Calu3 (cell line): ENCODE measurements around the gene BCAN. TPM values are rescaled to one million over a fixed set of nuclear protein-coding genes. Genes with fewer than 3 reads are reported as not detected.
A peak's percentile ranks its signal among the peaks of the same experiment; 100 is the strongest.

ENCODE experiments used
- BruUV-seq: library from RNA; stranded (reverse); fragments of 400-500 nt; replicated peaks from 2 replicates; lab custom pipeline; 2021; lab: Mats Ljungman, UMichigan
- CTCF ChIA-PET: fragments of 300-600 bp; sonication (Branson Sonifier 250); formaldehyde crosslinking; loops from one replicate; lab custom pipeline; 2022; ENCODE audit warnings: antibody characterized with exemption; lab: Charles Lee
- DNase-seq: peaks from one replicate; pipeline ENCODE4 v3.0.0; 2022
- H3K27ac Mint-ChIP-seq: one replicate; pipeline ENCODE4 v1.8.0; 2022; ENCODE audit warnings: mixed read lengths; ENCODE audit not compliant: unreplicated experiment
- H3K27me3 Mint-ChIP-seq: one replicate; pipeline ENCODE4 v1.8.0; 2022; ENCODE audit warnings: mixed read lengths; ENCODE audit not compliant: unreplicated experiment
- H3K36me3 Mint-ChIP-seq: one replicate; pipeline ENCODE4 v1.8.0; 2022; ENCODE audit warnings: mild to moderate bottlenecking, moderate library complexity, mixed read lengths; ENCODE audit not compliant: insufficient read depth, unreplicated experiment
- H3K4me1 Mint-ChIP-seq: one replicate; pipeline ENCODE4 v1.8.0; 2022; ENCODE audit warnings: mild to moderate bottlenecking, low read depth, mixed read lengths; ENCODE audit not compliant: unreplicated experiment
- H3K4me3 Mint-ChIP-seq: one replicate; pipeline ENCODE4 v1.8.0; 2022; ENCODE audit warnings: mild to moderate bottlenecking, low read depth, moderate library complexity, mixed read lengths; ENCODE audit not compliant: unreplicated experiment
- H3K9me3 Mint-ChIP-seq: one replicate; pipeline ENCODE4 v1.8.0; 2022; ENCODE audit warnings: low read depth, mixed read lengths; ENCODE audit not compliant: unreplicated experiment
- CTCF ChIP-seq: fragments of 200-600 bp; IDR thresholded peaks from one replicate; pipeline ENCODE4 v1.8.0; 2022; ENCODE audit warnings: antibody characterized with exemption; ENCODE audit not compliant: unreplicated experiment
- intact Hi-C: fragments of 100-400 bp; cut with micrococcal nuclease; formaldehyde crosslinking; loops from one replicate; pipeline ENCODE4 v1.10.0; 2022; ENCODE audit not compliant: unreplicated experiment
- total RNA-seq: library from RNA; stranded (reverse); gene quantifications from 2 replicates; pipeline ENCODE4 v1.2.3, GENCODE V29; 2022

Gene BCAN
- total RNA-seq, 1 experiment from 2014 or later, result not detected

DNA sequence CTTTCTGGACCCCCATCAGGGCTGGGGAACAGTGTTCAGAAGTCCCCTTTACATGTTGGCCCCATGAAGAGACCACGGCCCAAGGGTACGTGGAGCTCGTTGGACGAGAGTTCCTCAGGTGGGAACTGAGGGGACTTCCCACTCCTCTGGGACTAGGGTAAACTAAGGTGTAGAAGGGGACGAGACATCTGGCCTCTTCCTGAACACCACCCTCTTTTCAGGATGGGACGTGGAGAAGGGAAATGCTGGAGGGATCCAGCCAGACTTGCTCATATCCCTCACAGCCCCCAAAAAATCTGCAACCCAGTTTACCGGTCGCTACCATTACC lies 48.3 kb upstream of the BCAN start:
- Mint-ChIP-seq H3K9me3 (no peaks in the 10 kb centered on the region), H3K36me3 (peaks cover 42% of the 10 kb centered on the region), H3K4me1 (peaks cover 6% of the 10 kb centered on the region), H3K4me3 (no peak overlapping the region), H3K27ac (no peak overlapping the region), H3K27me3 (no peaks in the 10 kb centered on the region)
- intact Hi-C loops, result no loop called here
- DNase-seq, result no peak
- CTCF ChIA-PET, result interaction anchor here (2.2 kb wide), 1 partner anchor 208 kb away, joined by 5 read pairs; no protein-coding TSS in a partner anchor
- TF ChIP-seq CTCF, result no peak
- BruUV-seq, result no TSS peak

DNA sequence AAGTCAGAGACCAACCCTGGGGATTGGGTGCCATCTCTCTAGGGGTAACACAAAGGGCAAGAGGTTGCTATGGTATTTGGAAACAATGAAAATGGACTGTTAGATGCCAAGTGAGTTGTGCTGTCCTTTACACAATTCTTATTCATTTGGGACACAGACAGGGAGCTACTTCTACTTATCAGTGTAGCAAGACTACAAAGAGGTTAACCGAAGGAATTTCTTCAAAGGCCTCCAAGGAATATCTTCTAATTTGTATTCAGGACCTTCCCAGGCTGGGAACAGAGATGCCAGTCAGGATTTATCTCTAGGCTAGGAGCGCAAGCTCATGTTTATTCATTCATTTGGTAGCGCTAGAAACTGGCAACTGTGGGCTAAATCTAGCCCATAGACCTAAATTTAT lies 47.7 kb upstream of the BCAN start:
- peaks cover 47% of the 10 kb centered on the region for H3K36me3 Mint-ChIP-seq
- H3K9me3 Mint-ChIP-seq, result no peaks in the 10 kb centered on the region
- no peak for DNase-seq
- no peaks in the 10 kb centered on the region for H3K27me3 Mint-ChIP-seq
- intact Hi-C loops, result no loop called here
- no peak for TF ChIP-seq CTCF
- BruUV-seq, result no TSS peak
- CTCF ChIA-PET, result interaction anchor here (2.2 kb wide), 1 partner anchor 208 kb away, joined by 5 read pairs; no protein-coding TSS in a partner anchor
- no peak overlapping the region for H3K27ac Mint-ChIP-seq
- peaks cover 6% of the 10 kb centered on the region for H3K4me1 Mint-ChIP-seq
- no peak overlapping the region for H3K4me3 Mint-ChIP-seq

DNA sequence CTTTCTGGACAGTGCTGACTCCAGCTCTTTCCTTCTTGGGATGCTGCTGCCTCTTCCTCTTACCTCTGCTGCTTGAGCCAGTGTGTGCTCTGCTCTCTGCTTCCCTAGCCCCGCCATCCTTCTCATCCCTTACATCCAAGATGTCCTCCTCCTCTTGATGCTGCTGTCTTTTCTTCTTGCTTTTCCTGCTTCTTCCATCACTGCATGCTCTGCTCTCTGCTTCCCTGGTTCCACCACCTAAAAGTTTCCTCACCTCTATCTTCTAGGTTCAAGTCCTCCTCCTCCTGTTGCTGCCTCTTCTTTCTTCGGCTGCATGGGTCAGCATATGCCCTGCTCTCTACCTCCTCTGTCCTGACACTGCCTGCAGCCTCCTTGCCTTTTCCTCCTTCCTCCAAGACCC lies 46.9 kb upstream of the BCAN start:
- intact Hi-C loops, result no loop called here
- CTCF ChIA-PET, result no interaction called here
- BruUV-seq, result TSS peak; percentile 59
- no peak for TF ChIP-seq CTCF
- no peaks in the 10 kb centered on the region for H3K9me3 Mint-ChIP-seq
- H3K36me3 Mint-ChIP-seq, result peaks cover 48% of the 10 kb centered on the region
- no peaks in the 10 kb centered on the region for H3K27me3 Mint-ChIP-seq
- DNase-seq, result no peak
- no peak overlapping the region for H3K4me3 Mint-ChIP-seq
- peaks cover 6% of the 10 kb centered on the region for H3K4me1 Mint-ChIP-seq
- H3K27ac Mint-ChIP-seq, result peak overlapping the region; percentile 22

GRCh38 chr1:156596426-156596825 lies 45.5 kb upstream of the BCAN start:
- Mint-ChIP-seq H3K9me3 (no peaks in the 10 kb centered on the region), H3K4me3 (no peak overlapping the region), H3K36me3 (peaks cover 55% of the 10 kb centered on the region), H3K4me1 (peaks cover 6% of the 10 kb centered on the region), H3K27ac (peak overlapping the region; percentile 13), H3K27me3 (no peaks in the 10 kb centered on the region)
- no TSS peak for BruUV-seq
- DNase-seq, result no peak
- CTCF ChIA-PET, result no interaction called here
- intact Hi-C loops, result no loop called here
- no peak for TF ChIP-seq CTCF
